ENCODE results near the gene KCNG2.

KCNG2 gene

DNA sequence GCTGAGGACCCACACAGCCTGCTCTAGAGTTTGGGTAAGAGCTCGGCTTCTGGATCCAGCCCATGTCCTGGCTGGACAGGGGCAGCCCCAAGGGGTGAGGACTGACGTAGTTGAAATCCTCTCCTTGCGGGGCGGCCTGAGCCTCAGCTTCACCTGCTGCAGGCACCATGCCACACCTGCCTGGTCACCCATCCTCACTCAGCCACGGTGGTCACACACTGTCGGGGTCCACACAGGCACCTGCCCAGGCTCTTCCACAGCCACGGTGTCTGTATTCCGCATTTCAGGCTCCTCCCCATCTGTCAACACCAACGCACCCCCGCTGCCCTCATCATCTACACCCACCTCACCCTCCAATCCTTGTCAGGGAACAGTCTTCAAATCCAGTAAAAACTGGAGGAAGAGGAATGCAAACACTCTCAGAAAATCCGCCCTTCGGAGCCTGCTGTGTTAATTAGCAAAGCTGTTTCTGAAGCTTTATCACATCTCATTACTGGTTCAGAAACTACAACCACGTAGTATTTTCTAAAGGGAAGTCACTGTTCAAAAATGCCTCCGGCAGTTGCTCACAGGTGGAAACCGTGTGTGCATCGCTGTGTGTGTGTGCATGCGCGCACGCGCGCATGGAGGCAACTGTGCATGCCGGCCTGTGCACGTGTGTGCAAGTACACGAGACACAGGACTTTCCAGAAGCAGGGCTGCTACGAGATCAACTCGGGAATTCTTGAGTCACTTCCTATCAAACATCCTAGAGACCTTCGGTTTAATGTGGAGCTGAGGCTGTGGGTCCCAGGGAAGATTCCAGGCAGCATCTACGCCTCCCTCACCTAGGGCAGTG lies 115.5 kb downstream of the KCNG2 start:
- DNase-seq = no peak

- no peak for DNase-seq
These were observed 116.9 kb downstream of the KCNG2 start for GRCh38 chr18:79914614-79915160.

DNA sequence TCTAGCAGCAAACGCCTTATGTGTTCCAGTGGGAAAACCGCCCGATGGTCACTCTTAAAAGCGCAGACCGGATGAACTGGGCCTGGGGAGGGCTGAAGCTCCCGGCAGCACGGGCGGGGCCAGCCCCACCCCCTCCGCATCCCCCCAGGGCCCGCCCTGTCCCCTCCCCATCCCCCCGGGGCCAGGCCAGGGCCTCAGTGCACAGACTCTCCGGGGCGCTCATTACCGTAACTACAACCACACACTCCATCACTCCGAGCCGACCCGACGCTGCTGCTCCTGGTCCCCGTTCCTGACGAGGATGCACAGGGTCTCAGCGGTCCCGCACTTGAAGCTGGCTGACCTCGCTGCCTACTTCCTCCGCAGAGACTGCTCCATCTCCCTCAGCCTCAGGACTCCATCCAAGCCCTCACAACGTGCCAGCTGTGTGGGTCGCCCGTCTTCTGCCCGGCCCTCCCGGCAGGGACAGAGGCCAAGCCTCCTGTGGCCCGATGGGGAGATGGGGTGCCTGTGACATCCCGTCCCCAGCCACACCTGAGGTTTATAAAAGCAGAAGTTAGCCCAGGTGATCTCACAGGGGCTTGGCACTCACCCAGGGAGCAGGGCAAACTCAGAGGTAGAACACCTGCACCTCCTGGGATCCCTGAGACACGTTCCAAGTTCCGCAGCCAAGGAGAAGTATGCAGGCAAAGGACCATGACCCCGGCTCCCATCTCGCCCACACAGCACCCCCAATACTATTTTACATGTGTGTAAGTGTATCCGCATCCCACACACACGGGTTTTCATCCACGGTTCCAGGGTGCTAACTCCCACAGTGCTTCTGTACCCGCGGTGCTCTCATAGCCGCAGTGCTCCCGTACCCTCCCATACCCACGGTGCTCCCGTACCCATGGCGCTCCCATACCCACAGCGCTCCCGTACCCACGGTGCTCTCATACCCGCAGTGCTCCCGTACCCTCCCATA lies 117.7 kb downstream of the KCNG2 start:
- DNase-seq = no peak

DNA sequence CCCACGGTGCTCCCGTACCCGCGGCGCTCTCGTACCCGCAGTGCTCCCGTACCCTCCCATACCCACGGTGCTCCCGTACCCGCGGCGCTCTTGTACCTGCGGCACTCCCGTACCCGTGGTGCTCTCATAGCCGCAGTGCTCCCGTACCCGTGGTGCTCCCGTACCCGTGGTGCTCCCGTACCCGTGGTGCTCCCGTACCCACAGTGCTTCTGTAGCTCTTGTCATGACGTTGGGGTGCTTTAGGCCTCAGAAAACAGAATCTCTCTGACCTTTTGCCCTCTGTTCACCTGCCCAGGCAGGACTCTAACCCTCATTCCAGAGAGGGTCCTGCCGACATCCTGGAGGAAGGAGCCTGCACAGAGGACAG lies 118.4 kb downstream of the KCNG2 start:
- no peak for DNase-seq

DNA sequence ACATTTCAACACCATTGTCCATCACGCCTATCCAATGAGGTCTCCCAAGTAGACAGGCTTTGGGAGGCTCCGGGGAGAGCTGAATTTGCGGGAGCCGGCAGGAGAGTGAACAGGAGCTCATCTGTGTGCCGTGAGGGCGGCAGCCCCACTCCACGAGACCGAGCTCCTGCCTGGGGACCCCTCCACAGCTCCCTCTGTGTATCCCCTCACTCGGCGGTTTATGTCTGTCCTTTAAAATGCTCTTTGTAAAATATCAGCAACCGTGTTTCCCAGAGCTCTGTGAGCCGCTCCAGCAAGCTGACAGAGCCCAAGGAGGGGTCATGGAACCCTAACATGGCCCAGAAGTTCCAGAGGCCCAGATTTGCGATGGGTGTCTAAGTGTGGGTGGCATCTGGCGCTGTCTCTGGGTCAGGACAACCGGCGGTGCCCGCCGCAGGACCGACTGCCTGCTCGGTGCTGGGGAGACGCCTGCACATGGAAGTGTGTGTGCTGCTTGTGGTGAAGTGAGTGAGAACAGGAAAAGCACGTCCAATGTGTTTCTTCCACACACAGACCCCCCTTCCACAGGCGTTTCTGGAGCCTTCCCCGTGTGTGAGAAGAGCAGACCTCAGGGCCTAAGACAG lies 118.9 kb downstream of the KCNG2 start:
- DNase-seq = no peak

DNA sequence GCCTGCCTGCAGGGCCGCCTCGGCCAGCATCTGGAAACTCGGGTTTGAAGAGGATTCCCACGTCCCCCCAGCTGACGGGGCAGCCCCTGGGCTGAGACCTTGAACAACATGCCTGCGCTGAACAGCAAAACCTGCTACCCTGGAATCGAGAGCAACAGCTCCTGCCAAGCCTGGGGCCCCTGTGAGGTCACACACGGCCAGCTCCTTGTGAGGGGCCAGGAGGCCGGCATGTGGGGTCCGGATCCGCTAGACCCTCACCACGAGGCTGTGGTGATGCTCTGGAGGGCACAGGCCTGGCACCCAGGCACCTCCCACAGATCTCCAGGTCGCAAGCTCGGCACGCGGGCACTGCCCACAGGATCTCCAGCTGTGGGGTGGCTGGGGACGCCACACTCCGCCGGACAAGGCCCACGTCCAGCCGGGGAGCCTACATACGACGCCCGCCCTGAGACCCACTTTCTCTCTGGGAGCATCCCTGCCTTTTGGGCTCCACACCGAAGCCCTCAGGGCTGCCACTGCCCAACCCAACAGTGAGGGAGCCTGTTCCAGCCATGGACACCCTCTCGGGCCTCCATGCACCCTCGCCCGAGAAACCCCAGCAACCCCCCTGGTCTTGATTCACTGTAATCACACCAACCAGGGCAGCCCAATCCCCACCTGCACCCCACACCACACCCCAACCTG lies 119.6 kb downstream of the KCNG2 start:
- no peak for DNase-seq

DNA sequence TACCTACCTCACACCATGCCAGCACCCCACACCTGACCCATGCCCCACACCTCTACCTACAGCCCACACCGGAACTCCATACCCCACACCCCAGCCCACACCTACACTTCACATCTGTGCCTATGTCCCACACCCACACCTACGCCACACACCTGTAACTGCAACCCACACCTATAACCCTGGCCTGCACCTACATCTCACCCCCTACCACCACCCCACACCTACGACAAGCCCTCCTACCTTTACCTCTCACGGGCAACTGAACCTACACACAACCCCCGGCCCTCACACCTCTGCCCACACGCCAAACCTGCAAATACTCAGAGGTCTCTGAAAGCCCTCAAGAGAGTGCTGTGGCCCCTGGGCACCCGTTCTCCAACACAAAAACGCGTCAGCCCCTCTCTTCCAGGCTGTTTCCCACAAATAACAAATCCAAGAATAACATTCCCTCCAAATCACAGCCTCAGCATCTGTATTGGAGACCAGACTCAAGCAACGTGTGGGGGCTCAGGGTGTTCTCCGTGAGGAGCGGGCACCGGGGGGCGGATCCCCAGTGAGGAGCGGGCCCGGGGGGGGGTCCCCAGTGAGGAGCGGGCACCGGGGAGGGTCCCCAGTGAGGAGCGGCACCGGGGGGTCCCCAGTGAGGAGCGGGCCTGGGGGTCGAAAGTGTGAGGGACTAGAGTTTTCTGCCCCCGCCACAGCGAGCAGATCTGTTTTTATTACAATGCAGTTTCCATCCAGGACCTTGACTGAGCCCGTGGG lies 120.3 kb downstream of the KCNG2 start:
- no peak for DNase-seq

DNA sequence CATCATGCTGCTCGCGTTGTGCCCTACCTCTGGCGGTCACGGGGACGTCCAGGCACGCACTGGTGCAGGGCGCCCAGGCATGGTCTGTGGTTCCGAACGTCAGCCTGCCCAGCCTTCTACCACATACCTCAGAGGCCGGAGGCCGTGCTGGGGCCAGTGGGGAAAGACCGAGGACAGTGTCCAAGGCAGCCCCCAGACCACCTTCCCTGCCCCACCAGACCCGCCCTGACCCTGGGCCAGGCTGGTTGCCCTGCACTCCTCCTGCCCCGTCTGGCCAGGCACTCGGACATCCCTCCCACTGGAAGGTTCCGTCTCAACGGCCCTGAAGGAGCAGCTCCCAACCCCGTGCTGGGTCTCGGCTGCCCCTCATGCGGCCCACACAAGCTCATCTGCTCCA lies 120.9 kb downstream of the KCNG2 start:
- no peak for DNase-seq

DNA sequence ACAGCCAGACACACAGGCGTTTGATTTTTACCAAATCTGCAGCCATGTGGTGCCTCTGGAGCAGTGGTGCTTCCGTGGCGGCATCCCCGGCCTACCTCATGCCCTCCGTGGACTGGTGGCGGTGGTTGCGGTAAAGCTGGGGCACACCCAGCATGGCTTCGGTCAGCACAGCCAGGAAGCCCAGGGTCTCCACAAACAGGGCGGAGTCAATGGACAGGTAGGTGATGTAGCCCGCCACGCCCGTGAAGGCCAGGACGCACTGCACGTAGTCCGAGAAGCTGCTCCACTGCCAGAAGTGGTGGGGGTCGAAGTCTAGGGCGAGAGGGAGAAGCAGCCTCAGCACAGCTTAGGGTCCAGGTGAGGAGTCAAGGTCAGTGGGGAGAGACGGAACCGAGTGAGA lies 121.4 kb downstream of the KCNG2 start:
- DNase-seq = no peak

GRCh38 chr18:79921984-79922965 lies 124.5 kb downstream of the KCNG2 start:
- no peak for DNase-seq

GRCh38 chr18:79922971-79923411 lies 125.3 kb downstream of the KCNG2 start:
- DNase-seq = no peak

DNA sequence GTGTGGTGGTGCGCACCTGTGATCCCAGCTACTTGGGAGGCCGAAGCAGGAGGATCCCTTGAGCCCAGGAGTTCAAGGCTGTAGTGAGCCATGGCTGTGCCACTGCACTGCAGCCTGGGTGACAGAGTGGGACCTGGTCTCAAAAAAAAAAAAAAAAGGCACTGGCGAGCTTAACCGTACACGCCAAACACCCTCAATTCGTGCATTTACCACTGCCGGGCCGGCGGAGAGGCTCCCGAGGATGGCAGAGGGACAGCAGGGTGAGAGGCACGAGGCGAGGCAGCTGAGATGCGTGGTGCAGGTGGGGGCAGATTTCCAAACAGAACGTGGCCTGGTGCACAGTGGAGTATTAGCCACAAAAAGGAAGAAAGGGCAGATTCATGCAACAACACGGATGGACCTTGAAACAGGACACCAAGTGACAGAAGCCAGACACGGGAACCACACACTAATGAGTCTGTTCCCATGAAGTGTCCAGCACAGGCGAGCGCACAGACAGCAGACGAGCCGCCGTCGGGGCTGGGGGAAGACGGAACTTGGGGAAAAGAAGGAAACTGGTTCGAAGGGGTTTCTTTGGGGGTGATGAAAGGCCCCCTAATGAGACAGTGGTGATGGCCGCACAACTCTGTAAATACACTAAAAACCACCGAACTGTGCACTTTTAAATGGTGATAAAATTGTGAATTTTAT lies 126.3 kb downstream of the KCNG2 start:
- DNase-seq = no peak

- peak; percentile 71 for DNase-seq
These were observed 127.3 kb downstream of the KCNG2 start for GRCh38 chr18:79924814-79925731.

- DNase-seq = no peak
These were observed 128.6 kb downstream of the KCNG2 start for GRCh38 chr18:79926306-79926705.

GRCh38 chr18:79926715-79927606 lies 129.2 kb downstream of the KCNG2 start:
- DNase-seq = no peak

GRCh38 chr18:79927607-79928562 lies 130.1 kb downstream of the KCNG2 start:
- DNase-seq = no peak

All from NCI-H1092 (cell line).